ENCODE results near the gene ARL4A. TPM values are rescaled to one million over a fixed set of nuclear protein-coding genes. Genes with fewer than 3 reads are reported as not detected.
"Not testable (repeated sequence)": the region's sequence is repeated elsewhere in the genome, so short reads cannot be mapped to it uniquely, and the experiment has no call there.

ARL4A gene
- total RNA-seq, 4 donors from 2014 or later = 94.9 to 253 (median 143) TPM

GRCh38 chr7:12653518-12653917 lies 33.9 kb upstream of the ARL4A start:
- no peak for TF ChIP-seq POLR2A (IDR thresholded peaks at IDR 0.05)
- no peak for TF ChIP-seq CTCF (IDR thresholded peaks at IDR 0.05)
- WGBS, 2 donors = 40 to 45% methylated on average over 2 of the region's 2 CpGs
- DNase-seq (ENCODE audit: low spot score in 2 of 2) = no peak
- H3K4me3 ChIP-seq (ENCODE audit: low read depth, poor library complexity, severe bottlenecking) = no peak overlapping the region
- intact Hi-C loops (cut with DNase I; ENCODE audit: low total_unique reads) = no loop called here

- no peak for TF ChIP-seq POLR2A (IDR thresholded peaks at IDR 0.05)
- TF ChIP-seq CTCF (IDR thresholded peaks at IDR 0.05) = no peak
- 93 to 95% methylated on average over 2 of the region's 2 CpGs for WGBS, 2 donors
- H3K4me3 ChIP-seq (ENCODE audit: low read depth, poor library complexity, severe bottlenecking) = no peak overlapping the region
- DNase-seq (ENCODE audit: low spot score in 2 of 2) = no peak
- intact Hi-C loops (cut with DNase I; ENCODE audit: low total_unique reads) = no loop called here
These were observed 32.3 kb upstream of the ARL4A start for GRCh38 chr7:12655161-12655560.

GRCh38 chr7:12660423-12660822 lies 27.0 kb upstream of the ARL4A start:
- H3K4me3 ChIP-seq (ENCODE audit: low read depth, poor library complexity, severe bottlenecking); DNase-seq (ENCODE audit: low spot score in 2 of 2); intact Hi-C loops (cut with DNase I; ENCODE audit: low total_unique reads): not testable (repeated sequence)
- WGBS, 2 donors = 66 to 78% methylated on average over 8 of the region's 8 CpGs

GRCh38 chr7:12660986-12661385 lies 26.4 kb upstream of the ARL4A start:
- DNase-seq (ENCODE audit: low spot score in 2 of 2); H3K4me3 ChIP-seq (ENCODE audit: low read depth, poor library complexity, severe bottlenecking); intact Hi-C loops (cut with DNase I; ENCODE audit: low total_unique reads): not testable (repeated sequence)
- 77 to 87% methylated on average over 3 of the region's 3 CpGs for WGBS, 2 donors

- DNase-seq (ENCODE audit: low spot score in 2 of 2) = no peak
- WGBS, 2 donors = 89 to 93% methylated on average over 6 of the region's 6 CpGs
- intact Hi-C loops (cut with DNase I; ENCODE audit: low total_unique reads) = no loop called here
- TF ChIP-seq POLR2A (IDR thresholded peaks at IDR 0.05) (no peak), CTCF (IDR thresholded peaks at IDR 0.05) (no peak)
- H3K4me3 ChIP-seq (ENCODE audit: low read depth, poor library complexity, severe bottlenecking) = no peak overlapping the region
These were observed 25.9 kb upstream of the ARL4A start for GRCh38 chr7:12661581-12661980.

GRCh38 chr7:12670000-12670729 lies 17.3 kb upstream of the ARL4A start:
- DNase-seq (ENCODE audit: low spot score in 2 of 2) = no peak
- intact Hi-C loops (cut with DNase I; ENCODE audit: low total_unique reads) = no loop called here
- 27 to 35% methylated on average over 1 of the region's 1 CpG for WGBS, 2 donors
- TF ChIP-seq CTCF (IDR thresholded peaks at IDR 0.05) = no peak
- TF ChIP-seq POLR2A (IDR thresholded peaks at IDR 0.05) = no peak
- H3K4me3 ChIP-seq (ENCODE audit: low read depth, poor library complexity, severe bottlenecking) = no peak overlapping the region
